BJ (cell line): ENCODE data around the gene SLC25A13. TPM values are rescaled to one million over a fixed set of nuclear protein-coding genes. Genes with fewer than 3 reads are reported as not detected.

Experiments
- CTCF ChIA-PET: fragments of 350-600 bp; formaldehyde crosslinking; extraction: SDS; loops from one replicate; lab custom pipeline; 2021; ENCODE audit warnings: antibody characterized with exemption, inconsistent platforms; lab: Yijun Ruan, JAX
- POLR2A ChIA-PET: fragments of 300-600 bp; sonication (Branson Sonifier 250); formaldehyde crosslinking; extraction: SDS; loops from one replicate; lab custom pipeline; 2021; ENCODE audit warnings: antibody characterized with exemption; lab: Charles Lee
- DNase-seq: peaks from one replicate; pipeline ENCODE4 v3.0.0-alpha.2; 2011; ENCODE audit warnings: low read depth
- H3K27me3 ChIP-seq: 2 replicates; pipeline ENCODE4 v1.6.0; 2011; ENCODE audit warnings: low read length; ENCODE audit not compliant: control insufficient read depth, insufficient read depth
- H3K36me3 ChIP-seq: 2 replicates; pipeline ENCODE4 v1.5.1; 2011; ENCODE audit warnings: low read length; ENCODE audit not compliant: control insufficient read depth, insufficient read depth
- H3K4me3 ChIP-seq: 2 replicates; pipeline ENCODE4 v1.5.1; 2011; ENCODE audit warnings: low read depth, mild to moderate bottlenecking, control low read depth, low read length
- CTCF ChIP-seq: IDR thresholded peaks from 2 replicates; pipeline ENCODE4 v1.5.1; 2011; ENCODE audit warnings: low read depth, mild to moderate bottlenecking, control low read depth, inconsistent platforms, low read length, moderate library complexity; ENCODE audit not compliant: insufficient read depth
- polyA plus RNA-seq: library from polyadenylated mRNA; depleted of rRNA; stranded (reverse); fragments of >200 nt; gene quantifications from 2 replicates; pipeline ENCODE4 v1.2.3, GENCODE V29; 2011

SLC25A13 gene
- polyA plus RNA-seq, 1 experiment: 6.2 TPM

DNA sequence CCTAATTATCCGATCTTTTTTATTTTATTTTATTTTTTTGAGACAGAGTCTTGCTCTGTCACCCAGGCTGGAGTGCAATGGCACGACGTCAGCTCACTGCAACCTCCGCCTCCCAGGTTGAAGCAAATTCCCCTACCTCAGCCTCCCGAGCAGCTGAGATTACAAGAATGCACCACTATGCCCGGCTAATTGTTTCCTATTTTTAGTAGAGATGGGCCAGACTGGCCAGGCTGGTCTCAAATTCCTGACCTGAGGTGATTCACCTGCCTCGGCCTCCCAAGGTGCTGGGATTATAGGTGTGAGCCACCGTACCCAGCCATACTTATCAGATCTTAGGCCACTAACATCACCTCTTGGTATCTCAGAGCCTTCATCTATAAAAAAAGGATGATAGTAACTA lies 4.9 kb downstream of the SLC25A13 start:
- ChIA-PET POLR2A (no interaction called here), CTCF (no interaction called here)
- DNase-seq: no peak
- Histone ChIP-seq H3K27me3 (no peaks in the 10 kb centered on the region), H3K4me3 (no peak overlapping the region), H3K36me3 (no peaks in the 10 kb centered on the region)
- TF ChIP-seq CTCF: no peak

GRCh38 chr7:96315125-96315512 lies 6.8 kb downstream of the SLC25A13 start:
- DNase-seq: no peak
- POLR2A ChIA-PET: no interaction called here
- Histone ChIP-seq H3K36me3 (no peaks in the 10 kb centered on the region), H3K27me3 (no peaks in the 10 kb centered on the region), H3K4me3 (no peak overlapping the region)
- CTCF ChIA-PET: no interaction called here
- TF ChIP-seq CTCF: no peak

DNA sequence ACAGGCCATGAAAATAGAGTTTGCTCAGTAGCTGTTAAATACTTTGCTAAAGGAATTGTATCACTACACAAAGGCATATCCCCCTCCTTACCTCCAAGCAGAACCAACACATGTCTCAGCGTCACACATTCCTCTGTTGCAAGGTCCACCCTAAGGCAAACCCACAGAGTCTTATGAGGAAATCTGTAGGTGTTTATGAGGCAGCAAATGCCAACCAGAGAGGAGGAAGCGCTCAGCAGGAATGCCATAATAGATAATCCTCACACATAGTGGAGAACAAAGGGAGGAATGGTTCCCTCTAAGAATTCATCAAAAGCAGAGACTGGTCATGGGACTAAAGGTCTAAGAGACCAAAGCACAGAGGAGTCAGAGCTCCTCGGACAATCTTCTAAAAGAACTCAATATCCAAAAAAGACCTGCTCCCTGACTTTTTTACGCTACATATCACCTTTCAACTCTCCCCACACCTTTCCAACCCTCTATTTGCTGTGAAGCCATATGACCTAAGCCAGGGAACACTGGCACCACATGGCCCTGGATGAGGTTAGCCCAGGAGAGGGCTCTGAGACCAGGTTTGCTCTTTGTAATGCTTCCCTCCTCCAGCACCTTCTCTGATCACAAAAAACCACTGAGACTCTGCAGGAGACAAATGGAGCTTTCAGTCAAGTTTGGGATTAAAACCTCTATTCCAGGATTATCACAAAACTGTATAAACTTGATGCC lies 7.3 kb downstream of the SLC25A13 start:
- Histone ChIP-seq H3K36me3 (no peaks in the 10 kb centered on the region), H3K27me3 (no peaks in the 10 kb centered on the region), H3K4me3 (no peak overlapping the region)
- peak; percentile 36 for DNase-seq
- ChIA-PET CTCF (no interaction called here), POLR2A (interaction anchor here (0.7 kb wide), 1 partner anchor 9 kb away, joined by 3 read pairs; no protein-coding TSS in a partner anchor)
- TF ChIP-seq CTCF: no peak

- ChIA-PET CTCF (no interaction called here), POLR2A (interaction anchor here (0.7 kb wide), 1 partner anchor 8 kb away, joined by 3 read pairs; no protein-coding TSS in a partner anchor)
- TF ChIP-seq CTCF: no peak
Measured at GRCh38 chr7:96313940-96314339, 8.0 kb downstream of the SLC25A13 start.

DNA sequence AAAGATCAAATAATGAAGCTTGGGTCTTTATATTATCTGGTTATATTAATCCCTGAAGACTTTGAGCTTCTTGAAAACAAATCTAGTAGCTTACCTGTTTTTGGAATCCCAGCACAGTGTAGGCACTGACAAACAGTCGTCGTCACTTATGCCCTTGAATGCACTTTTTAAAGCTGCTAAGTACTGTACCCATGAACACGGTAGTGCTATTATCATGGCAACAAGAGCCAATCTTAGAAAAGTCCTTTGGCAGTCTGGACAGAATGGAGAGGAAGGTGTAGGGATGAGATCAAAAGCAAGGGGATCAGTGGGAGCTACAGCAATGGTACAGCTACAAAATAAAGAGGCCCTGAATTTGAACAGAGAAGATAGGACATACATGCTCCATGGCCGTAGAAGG lies 9.4 kb downstream of the SLC25A13 start:
- Histone ChIP-seq H3K4me3 (no peak overlapping the region), H3K27me3 (no peaks in the 10 kb centered on the region; the same call in 1 of the 2 replicates), H3K36me3 (no peaks in the 10 kb centered on the region)
- CTCF ChIA-PET: no interaction called here
- TF ChIP-seq CTCF: no peak
- DNase-seq: no peak
- POLR2A ChIA-PET: no interaction called here

More at GRCh38 chr7:96313940-96314339, 8.0 kb downstream of the SLC25A13 start:
- H3K27me3 ChIP-seq: no peaks in the 10 kb centered on the region
- no peak overlapping the region for H3K4me3 ChIP-seq
- no peaks in the 10 kb centered on the region for H3K36me3 ChIP-seq
- DNase-seq: no peak
